OCI-LY1 (cell line): Measurements from ENCODE around the gene COMMD7.

Experiments
- EZH2 ChIP-seq: fragments of 200-600 bp; sonication (generic), shearing (Covaris generic); IDR thresholded peaks from 2 replicates; pipeline ENCODE4 v1.8.0; 2017; ENCODE audit warnings: borderline replicate concordance, mixed run types, mild to moderate bottlenecking, antibody characterized with exemption, low read length, moderate library complexity, mixed read lengths
- TF ChIP-seq, protein P1 (sequence below): fragments of 200-600 bp; sonication (generic), shearing (Covaris generic); IDR thresholded peaks from 2 replicates; pipeline ENCODE4 v1.5.1; 2017; ENCODE audit warnings: mild to moderate bottlenecking, antibody characterized with exemption, low read length, moderate library complexity, mixed read lengths

DNA sequence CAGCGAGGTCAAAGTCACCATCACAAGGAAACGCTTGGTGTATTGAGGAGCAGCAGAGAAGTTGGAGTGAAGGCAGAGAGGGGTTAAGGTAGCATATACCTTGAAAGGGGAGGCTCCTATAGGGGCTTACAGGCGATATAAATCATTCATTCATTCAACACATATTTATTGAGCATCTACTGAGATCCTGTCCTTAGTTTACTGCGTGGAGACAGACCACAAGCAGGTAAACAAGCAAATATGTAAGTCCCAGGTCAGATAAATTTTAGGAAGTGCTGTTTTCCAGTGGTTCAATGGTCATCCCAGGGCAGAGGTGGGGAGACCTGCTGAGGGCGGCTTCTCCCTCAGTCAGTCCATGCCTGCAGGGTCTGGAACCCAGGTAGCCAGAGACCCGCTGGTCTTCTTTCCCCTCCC, 18.2 kb upstream of the COMMD7 start:
- TF ChIP-seq, protein P1, sequence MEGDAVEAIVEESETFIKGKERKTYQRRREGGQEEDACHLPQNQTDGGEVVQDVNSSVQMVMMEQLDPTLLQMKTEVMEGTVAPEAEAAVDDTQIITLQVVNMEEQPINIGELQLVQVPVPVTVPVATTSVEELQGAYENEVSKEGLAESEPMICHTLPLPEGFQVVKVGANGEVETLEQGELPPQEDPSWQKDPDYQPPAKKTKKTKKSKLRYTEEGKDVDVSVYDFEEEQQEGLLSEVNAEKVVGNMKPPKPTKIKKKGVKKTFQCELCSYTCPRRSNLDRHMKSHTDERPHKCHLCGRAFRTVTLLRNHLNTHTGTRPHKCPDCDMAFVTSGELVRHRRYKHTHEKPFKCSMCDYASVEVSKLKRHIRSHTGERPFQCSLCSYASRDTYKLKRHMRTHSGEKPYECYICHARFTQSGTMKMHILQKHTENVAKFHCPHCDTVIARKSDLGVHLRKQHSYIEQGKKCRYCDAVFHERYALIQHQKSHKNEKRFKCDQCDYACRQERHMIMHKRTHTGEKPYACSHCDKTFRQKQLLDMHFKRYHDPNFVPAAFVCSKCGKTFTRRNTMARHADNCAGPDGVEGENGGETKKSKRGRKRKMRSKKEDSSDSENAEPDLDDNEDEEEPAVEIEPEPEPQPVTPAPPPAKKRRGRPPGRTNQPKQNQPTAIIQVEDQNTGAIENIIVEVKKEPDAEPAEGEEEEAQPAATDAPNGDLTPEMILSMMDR = no peak
- no peak for TF ChIP-seq EZH2
